Embryonic facial prominence (tissue), 1 donor: ENCODE data around the gene WDR48.

ENCODE experiments used
- DNase-seq: peaks from one replicate; pipeline ENCODE4 v3.0.0-alpha.2; 2016; ENCODE audit errors: extremely low spot score

WDR48 gene

DNA sequence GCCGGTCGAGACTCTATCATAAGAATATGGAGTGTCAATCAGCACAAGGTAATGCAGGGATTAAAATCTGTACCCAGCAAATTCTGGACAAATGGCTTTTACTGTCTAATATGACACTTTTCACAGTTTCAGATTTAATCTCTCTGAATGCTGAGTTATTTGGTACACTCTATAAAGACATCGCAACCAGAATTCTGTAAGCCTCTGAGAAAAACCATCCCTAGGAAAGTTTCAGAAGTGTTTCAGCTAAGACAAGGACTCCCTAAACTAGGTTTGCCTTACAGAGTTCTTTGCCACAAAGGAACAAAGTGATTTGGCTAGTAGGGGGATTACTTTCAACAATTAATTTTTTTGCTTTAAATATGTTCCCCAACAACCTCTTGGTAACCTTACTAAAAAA, 11.3 kb downstream of the WDR48 start:
- DNase-seq = no peak

DNA sequence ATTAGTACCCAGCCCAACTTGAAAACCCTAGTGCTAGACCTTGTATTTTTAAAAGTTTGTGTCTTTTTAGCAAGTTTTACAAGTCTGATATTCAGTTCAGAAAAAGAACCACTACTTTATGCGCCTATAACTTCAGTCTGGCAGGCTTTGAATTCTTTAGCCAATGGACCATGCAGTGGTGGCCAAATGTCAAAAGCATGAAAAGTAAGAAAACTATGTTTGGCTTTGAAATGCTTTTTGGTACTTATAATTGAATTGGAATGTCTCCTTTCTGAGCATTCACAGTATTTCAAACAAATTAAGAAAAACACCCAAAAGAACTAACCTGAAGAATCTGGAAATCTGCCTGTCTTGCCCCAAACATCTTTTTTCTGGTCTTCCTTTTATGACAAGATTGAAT, 12.8 kb downstream of the WDR48 start:
- no peak for DNase-seq

DNA sequence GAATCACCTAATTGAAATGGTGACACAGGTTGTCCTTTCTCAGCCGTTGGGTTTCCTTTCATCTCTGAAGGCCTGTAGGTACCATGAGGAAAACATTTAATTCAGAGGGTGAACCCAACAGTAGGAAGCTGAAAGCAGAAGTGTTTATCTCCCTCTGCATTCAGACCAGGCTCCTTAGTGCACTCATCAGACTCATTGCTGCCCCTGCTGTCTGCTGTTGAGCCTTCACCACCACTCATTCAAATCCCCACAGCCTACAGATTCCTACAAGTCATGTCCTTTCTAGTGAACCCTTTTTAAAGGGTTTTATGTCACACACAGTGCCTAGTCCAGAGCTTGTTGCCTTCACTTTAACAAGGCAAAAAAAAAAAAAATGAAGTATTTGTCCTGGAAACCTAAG, 13.4 kb downstream of the WDR48 start:
- DNase-seq = no peak

DNA sequence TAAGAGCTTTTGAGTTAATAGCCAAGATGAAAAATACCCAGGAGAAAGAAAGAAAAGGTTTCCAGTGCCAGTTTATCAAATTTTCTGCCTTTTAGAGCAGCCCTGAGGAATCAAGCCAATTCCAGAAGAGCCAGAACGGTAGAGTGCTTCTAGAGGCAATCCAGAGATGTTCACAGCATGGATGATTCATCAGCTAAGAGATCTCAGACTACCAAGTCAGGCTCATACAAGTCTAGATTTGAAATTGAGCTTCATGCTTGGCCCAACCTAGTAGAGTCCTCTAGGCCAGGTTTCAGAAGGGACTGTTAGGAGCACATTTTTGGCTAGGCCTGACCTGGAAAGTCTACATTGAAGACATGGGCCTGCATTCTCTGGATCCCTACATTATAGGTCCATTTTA, 15.5 kb downstream of the WDR48 start:
- DNase-seq = no peak

DNA sequence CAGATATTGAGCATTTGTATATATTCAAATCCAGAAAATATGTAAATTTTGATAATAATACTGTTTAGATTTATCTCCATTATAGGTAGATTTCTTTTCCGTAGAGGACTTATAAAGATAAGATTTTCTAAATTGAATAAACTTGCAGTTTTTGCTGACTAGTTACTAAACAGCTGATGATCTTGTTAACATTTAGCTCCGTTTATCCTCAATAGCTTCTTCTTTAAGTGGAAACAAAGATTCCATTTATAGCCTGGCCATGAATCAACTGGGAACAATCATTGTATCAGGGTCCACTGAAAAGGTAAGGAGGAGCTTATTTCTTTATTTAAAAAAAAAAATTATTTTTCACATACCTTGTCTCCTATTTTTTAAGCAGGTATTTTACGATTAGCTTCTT, 16.7 kb downstream of the WDR48 start:
- no peak for DNase-seq

DNA sequence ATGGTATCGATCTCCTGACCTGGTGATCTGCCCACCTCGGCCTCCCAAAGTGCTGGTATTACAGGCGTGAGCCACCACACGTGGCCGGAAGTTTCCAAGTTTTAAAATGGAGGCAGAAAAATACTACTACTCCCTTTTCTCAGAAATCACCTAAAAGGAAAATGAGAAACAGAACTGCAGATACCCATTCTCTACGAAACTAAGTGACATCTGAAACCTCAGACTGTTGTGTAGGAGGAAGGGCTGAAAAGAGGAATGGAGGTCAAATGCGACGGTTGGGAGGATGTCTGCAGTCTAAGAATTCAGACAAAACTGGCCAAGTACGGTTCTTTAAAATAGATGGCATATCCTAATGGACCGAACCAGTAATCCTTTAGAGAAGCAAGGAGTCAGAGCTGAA, 24.1 kb downstream of the WDR48 start:
- DNase-seq = no peak

DNA sequence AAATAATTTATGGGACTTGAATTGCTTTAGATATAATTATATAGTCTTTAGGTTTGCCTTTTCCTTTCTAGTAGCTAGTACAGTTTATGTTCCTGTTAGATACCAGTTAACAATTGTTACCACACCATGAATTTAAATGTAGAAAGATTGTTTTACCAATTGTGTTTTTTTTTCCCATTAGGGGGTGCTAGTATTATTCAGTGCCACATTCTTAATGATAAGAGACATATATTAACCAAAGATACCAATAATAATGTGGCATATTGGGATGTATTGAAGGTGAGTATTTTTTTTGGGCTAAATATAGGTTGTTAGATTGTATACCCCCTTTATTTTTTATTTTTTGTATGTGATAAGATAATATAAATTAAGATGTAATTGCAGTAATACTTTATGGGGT, 27.7 kb downstream of the WDR48 start:
- no peak for DNase-seq

DNA sequence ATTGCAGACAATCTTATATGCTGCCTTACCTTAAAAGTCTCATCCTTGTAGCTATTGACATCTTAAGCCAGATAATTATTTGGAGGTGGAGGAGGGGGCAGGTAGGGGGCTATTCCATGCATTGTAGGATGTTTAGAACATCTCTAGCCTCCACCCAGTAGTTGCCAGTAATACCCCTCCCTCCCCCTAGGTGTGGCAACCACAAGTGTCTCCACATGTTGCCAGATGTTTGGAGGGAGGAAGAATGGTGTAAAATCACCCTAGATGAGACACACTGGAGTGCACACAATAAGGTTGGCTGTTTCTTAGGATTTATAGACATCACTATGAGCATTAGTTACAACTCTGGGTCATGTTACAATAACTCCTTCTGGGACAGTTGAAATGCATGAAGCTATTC, 28.2 kb downstream of the WDR48 start:
- DNase-seq = no peak

DNA sequence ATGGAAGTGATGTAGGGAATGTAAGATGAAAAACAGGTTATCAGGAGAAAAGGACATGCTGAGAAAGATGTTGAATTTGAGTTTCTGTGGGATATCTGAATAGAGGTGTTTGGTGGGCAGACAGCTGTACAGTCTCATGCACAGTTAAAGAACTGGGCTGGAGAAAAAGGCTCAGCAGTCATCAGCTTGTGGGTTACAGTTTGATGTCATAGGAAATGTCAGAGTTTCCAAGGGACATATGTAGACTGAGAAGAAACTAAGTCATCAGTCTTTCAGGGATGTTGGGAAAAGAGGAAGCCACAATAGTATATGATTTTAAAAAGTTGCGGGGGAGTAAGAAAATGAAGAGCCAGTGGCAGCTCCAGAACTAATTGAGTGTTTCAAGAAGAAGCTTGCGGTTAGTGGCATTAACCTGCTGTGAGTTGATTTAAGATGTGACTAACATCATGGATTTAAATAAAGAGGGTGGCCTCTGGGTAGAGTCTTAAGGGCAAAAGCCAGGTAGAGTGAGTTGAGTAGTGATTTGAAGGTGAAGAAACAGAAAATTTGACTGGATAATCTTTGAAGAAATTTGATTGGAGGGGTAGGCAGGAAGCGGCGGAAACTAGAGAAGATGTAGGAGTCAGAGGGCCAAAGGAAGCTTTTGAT, 31.0 kb downstream of the WDR48 start:
- DNase-seq = no peak

DNA sequence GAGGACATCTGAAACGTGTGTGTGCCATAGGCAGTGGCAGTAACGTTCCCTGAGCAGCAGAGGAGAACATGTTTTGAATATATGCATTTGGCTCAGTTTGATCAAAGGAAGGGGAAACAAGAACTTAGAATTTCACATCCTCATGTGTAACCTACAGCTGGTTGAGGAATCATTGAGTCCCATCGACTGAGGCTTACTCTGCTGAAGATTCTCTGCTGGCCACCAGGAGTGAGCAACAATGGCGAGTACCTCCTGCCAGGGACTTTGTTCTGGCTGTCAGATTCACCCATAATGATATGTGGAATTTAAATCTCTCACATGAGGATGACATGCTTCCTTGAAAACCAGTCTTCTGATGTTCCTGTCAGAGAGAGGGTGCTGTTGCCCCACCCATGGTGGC, 34.3 kb downstream of the WDR48 start:
- DNase-seq = no peak

DNA sequence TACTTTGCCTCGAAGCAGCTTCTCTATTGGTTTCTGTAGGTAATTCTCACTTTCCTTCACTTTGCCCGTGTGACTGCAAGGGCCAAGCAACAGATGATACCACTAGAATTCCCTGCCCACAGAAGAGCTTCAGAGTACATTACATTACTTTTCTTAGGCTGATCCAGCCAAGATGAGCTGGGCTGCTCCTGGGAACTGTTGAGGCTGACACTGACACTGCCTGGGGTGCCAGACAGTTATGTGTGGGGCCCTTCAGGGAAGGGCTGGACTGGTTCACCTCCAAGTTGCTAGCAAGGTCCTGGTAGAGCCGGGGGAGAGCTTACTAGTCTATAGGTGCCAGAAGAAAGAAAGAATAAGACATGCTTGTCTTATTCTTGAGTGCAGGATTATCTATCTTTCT, 36.6 kb downstream of the WDR48 start:
- no peak for DNase-seq

DNA sequence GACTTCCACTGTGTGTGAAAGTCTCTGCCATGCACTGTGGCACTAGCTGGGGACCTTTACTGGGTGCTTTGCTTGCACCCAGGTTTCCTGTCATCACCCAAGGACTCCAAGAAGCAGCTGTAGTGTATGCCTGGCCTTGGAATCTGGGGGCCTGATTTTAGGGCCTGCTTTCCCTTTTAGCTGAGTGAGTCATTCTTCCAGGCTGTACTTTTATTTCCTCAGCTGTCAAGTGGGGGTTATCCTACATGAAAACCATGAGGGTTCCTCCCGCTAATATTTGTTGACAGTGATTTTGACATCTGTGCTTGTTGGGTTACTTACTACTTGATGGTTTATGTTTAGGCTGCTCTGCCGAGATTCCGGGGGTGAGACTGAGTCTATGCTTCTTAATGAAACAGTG, 37.1 kb downstream of the WDR48 start:
- DNase-seq = no peak

DNA sequence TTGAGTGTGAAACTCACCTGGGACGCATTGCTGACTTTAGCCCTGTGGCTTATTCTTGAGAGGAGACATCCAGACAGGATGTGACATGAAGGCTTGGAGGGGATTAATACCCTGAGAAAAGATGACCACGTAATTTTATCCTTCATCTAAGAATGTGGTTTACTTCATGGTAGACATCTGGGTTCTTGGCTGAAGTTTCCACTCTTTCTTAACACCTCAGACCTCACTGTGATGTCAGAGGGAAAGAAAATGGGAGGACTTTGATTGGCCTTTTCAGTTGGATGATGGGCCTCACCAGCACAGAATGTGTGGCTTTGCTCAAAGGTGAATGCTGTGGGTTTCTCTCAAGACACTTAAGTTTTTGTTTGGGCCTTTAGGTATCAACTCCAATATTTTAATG, 39.1 kb downstream of the WDR48 start:
- no peak for DNase-seq

DNA sequence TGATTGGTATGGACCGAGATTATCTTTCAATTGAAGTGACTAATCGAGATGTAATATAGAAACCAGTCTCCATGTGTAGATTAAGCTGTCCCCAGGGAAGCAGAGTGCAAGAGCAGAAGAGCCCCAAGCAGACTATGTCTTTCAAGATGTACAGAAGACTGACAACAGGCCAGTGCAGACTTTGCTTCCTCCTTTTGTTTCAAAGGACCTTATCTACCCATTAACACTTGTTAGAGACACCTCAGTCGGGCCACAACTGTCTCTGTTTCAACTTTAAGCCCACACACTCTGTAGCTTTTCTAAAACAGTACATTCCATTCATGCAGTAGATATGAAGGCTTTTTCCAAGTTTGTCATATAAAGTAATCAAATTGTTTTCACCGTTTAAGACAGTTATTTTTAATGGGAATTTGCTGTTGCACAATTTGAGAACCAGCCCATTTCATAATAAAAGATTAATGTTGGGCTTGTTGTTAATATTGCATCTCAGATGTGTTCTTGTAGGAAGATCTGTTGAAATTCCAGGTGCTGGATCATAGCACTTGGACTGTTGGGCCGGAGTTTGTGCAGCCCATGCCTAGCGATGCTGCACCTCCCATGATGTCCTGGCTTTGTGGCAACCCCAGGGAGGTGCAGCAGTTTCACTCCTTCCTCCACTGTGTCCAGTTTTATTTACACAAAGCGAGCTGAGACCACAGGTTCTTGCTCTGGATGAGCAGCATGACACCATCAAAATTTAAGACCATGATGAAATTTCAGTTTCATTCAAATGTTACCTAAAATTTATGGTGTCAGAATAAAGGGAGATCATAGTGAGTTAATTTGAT, 43.2 kb downstream of the WDR48 start:
- DNase-seq = no peak

DNA sequence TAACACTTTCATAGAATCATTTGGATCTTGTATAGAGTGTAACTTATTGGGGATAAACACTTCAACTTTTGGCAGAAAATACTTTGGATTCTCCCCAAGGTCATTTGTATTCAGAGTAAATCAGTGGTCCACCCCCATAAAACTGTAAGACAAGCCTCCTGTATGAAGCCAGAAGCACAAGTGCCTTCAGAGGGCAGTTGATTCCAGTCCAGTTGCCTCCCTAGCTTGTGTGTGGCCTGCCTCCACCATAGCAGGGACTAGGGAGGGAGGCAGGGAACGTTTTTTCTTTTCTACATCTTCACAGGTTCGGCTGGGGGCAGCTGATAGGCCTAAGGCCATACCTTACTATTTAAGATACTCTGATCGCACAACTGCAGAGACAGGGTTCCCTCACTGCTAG, 44.0 kb downstream of the WDR48 start:
- no peak for DNase-seq

DNA sequence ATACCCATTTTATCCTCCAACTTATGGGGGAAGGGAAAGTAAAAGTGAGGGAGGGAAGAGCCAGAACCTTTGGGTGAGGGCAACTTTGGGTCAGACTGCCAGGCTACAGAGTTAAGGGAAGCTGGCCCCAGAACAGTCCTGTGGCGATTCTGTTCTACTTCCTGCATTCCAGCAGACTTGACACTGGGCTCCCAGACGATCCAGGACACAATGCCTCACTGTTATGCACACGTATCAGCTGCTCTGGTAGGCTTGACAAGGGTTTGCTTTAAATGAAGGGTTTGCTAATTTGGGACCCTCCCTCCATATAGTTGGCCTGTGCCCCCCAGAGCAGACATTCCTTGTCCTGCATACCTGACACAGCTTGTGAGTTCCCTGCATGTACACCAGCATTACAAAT, 45.0 kb downstream of the WDR48 start:
- no peak for DNase-seq

DNA sequence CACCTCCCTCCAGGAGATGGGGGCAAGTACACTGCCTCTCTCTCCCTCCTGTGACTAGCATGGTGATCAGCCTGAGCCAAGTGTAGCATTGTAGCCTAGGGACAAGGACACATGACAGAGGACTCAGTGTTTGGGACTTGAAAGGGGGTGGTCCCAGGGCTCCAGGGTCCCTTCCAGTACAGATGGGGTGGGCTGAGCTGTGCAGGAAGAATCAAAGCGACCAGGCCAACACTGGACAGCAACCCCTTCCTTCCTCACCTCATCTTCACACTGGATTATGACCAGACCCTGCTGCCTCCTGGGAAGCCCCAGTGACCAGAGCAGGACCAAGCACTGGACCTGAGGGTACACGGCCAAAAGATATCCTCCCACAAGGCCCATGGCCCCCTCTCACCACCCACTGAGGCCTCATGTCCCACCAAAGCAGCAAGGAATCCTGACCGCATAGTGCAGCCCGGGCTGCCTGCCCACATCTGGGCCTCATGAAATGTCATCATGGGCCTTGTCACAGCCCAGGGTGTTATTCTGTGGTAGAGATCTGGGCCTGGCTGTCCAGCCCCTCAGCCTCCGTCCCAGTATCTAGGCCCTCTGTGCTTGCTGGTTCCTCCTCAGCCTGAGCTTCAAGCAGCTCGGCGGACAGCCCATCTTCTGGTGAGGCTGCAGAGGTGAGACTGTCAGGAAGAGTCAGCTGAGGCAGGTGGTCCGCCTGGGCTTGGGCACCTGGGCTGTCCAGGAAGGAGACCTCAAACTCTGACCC, 46.1 kb downstream of the WDR48 start:
- DNase-seq = no peak

DNA sequence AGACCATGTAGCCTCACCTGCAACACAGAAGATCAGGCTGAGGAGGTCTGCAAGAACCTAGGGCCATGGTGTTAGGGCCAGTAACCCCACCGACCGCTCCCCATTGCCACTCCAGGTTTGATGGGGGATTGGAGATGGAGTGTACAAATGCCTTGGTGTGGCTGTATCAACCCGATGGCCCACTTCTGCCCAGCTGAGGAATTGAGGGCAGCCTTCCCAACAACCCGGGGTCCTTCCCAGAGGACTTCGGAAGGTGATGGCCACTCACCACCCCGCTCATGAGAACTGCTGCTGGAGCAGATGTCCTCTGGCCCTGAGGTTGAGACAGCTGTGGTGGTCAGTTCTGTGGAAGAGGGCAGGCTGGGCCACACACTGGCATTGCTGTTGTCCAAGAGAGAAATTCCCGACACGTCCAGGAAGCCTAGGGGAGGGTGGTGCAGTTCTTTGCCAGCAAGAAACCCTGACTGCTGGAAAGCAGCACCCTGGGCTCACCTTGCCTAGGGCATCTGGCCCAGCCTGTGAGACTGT, 46.7 kb downstream of the WDR48 start:
- no peak for DNase-seq

DNA sequence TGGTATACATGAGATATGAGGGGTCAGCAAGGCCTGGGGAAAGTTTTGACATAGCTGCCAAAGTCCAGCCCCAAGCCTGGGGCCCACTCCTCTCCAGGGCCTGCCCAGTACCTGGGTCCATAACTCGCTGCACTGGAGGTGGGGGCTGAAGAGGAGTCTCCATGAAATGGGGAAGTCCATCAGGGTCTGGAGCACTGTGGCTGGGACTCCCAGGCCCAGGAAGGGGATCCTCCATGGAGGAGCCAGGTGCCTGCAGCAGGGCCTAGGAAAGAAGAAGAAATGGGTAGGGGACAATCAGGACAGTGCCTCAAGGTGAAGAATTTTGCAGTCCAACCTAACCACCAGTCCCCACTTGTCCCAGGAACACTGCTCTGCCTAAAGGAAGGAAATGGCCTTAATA, 47.4 kb downstream of the WDR48 start:
- DNase-seq = no peak

DNA sequence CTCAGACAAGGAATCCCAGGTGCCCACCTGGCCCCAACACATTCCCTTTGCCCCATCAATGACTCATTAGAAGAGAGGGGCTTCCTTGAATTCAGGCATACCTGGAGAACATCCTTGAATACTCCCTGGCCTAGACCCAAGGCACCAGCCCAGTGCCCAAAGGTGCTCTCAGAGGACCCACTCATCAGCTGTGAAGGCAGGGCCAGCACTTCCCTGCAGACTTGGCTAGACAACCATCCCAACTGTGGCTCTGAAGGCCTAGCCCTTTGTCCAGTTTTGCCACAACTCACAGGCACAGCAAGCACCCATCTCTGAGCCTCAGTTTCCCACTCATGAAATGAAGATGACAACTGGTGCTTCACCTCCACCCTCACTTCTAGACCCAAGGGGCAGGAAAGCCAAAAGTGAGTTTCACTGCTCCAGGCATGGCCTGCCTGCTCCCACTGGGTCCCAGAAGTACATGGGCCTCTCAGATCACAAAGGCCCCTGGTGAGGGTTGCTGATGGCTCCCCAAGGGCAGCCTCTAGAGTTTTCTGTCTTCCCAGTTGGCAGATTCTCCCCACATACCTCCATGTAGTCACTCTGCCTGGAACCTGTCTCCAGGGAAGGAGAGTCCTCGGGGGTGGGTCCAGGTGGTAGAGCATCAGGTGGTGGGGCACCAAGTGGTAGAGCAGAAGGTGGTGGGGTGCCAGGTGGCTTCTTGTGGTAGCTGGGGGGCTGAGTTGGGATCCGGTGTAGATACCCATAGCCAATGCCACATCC, 48.1 kb downstream of the WDR48 start:
- no peak for DNase-seq

DNA sequence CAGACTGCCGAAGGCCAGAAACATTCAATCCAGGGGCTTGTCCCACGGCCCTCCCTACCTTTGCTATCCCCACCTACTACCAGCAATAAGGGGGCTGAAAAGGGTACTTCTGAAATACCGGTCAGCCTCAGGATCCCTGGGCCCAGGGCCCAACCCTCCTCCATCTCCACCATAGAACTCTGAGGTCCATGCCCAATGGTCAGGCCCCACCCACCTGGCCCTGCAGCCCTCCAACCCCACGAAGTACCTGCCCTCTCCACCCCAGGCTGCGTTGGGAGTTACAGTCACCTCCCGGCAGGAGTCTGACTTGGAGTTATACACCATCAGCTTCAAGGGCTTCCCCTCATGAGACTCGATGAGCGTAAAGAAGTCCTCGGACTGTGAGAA, 48.7 kb downstream of the WDR48 start:
- no peak for DNase-seq
